Peyer's patch (tissue), 4 donors: ENCODE data around the gene C1orf116. TPM values are rescaled to one million over a fixed set of nuclear protein-coding genes. Genes with fewer than 3 reads are reported as not detected.

Experiments
- DNase-seq, 3 donors: peaks; one replicate each; pipeline ENCODE4 v3.0.0-alpha.2; 2017 to 2019
- H3K27ac ChIP-seq, 4 donors: fragments of 200-600 bp; sonication (generic); one replicate each; pipeline ENCODE4 v1.5.1; 2016 to 2019
- H3K27me3 ChIP-seq, 2 donors: fragments of 200-600 bp; sonication (generic); one replicate each; pipeline ENCODE4 v1.5.1; 2019
- H3K36me3 ChIP-seq, 3 donors: fragments of 200-600 bp; sonication (generic); one replicate each; pipeline ENCODE4 v1.5.1; 2016 to 2019
- H3K4me1 ChIP-seq, 4 donors: fragments of 200-600 bp; sonication (generic); one replicate each; pipeline ENCODE4 v1.5.1; 2016 to 2019
- H3K4me3 ChIP-seq, 4 donors: fragments of 200-600 bp; sonication (generic); 1 replicate in 3 of 4; 2 replicates in 1 of 4; pipeline ENCODE4 v1.5.1; 2016 to 2019; ENCODE audit warnings: mild to moderate bottlenecking in 1 of 4
- H3K9me3 ChIP-seq, 4 donors: fragments of 200-600 bp; sonication (generic); one replicate each; pipeline ENCODE4 v1.5.1; 2016 to 2019; ENCODE audit warnings: mild to moderate bottlenecking in 1 of 4
- CTCF ChIP-seq, 6 experiments: fragments of 450-650 bp in 4 of 6; fragments of 200-600 bp in 2 of 6; sonication (generic) in 1 of 6; IDR thresholded peaks; one replicate each; pipeline ENCODE4 v1.5.1; 2017 to 2019; ENCODE audit warnings: antibody characterized with exemption in 6 of 6, mild to moderate bottlenecking in 3 of 6, moderate library complexity in 1 of 6
- POLR2A ChIP-seq, 2 donors: fragments of 450-650 bp; IDR thresholded peaks; one replicate each; pipeline ENCODE4 v1.5.1; 2017; ENCODE audit warnings: antibody characterized with exemption in 2 of 2, mild to moderate bottlenecking in 2 of 2, moderate library complexity in 2 of 2
- total RNA-seq, 4 donors: library from RNA; depleted of rRNA; stranded (reverse); fragments of >200 nt; gene quantifications; one replicate each; pipeline ENCODE4 v1.1.0, GENCODE V29; 2016

The C1orf116 gene
- total RNA-seq, 4 donors from 2014 or later = 4.1 to 72.3 (median 56.7) TPM

- Histone ChIP-seq H3K9me3 (no peaks in the 10 kb centered on the region), H3K4me3 (no peak overlapping the region), H3K27me3 (no peaks in the 10 kb centered on the region), H3K36me3 (no peaks in the 10 kb centered on the region), H3K27ac (peak overlapping the region in 2 of 4 donors; percentile 58 to 90), H3K4me1 (peaks cover 0 to 25% (median 6%) of the 10 kb centered on the region in 4 donors)
- no peak for TF ChIP-seq CTCF (IDR thresholded peaks at IDR 0.05)
- no peak for TF ChIP-seq POLR2A (IDR thresholded peaks at IDR 0.05)
- no peak for DNase-seq
Measured at GRCh38 chr1:207006083-207006482, 26.5 kb downstream of the C1orf116 start.

GRCh38 chr1:207004931-207005830 is 27.4 kb downstream of the C1orf116 start:
- Histone ChIP-seq H3K27me3 (no peaks in the 10 kb centered on the region), H3K27ac (peak overlapping the region in 2 of 4 donors; percentile 58 to 90), H3K4me3 (no peak overlapping the region), H3K9me3 (no peaks in the 10 kb centered on the region), H3K4me1 (peaks cover 0 to 25% (median 6%) of the 10 kb centered on the region in 4 donors), H3K36me3 (no peaks in the 10 kb centered on the region)
- no peak for TF ChIP-seq POLR2A (IDR thresholded peaks at IDR 0.05)
- TF ChIP-seq CTCF (IDR thresholded peaks at IDR 0.05) = peak in 5 of 6 experiments; percentile 24 to 80 (median 67)
- peak; percentile 47 to 86 (median 59) for DNase-seq

- no peak for DNase-seq
- Histone ChIP-seq H3K27ac (no peak overlapping the region), H3K27me3 (no peaks in the 10 kb centered on the region), H3K9me3 (no peaks in the 10 kb centered on the region), H3K4me3 (no peak overlapping the region), H3K36me3 (no peaks in the 10 kb centered on the region), H3K4me1 (peaks cover 0 to 16% (median 2%) of the 10 kb centered on the region in 4 donors)
- no peak for TF ChIP-seq CTCF (IDR thresholded peaks at IDR 0.05)
- no peak for TF ChIP-seq POLR2A (IDR thresholded peaks at IDR 0.05)
Measured at GRCh38 chr1:207003210-207003609, 29.3 kb downstream of the C1orf116 start.

GRCh38 chr1:207002724-207003146 is 29.8 kb downstream of the C1orf116 start:
- H3K27ac ChIP-seq = no peak overlapping the region
- no peaks in the 10 kb centered on the region for H3K36me3 ChIP-seq
- H3K27me3 ChIP-seq = no peaks in the 10 kb centered on the region
- no peak for DNase-seq
- H3K9me3 ChIP-seq = no peaks in the 10 kb centered on the region
- no peak overlapping the region for H3K4me3 ChIP-seq
- H3K4me1 ChIP-seq = peaks cover 0 to 16% (median 2%) of the 10 kb centered on the region in 4 donors
- TF ChIP-seq POLR2A (IDR thresholded peaks at IDR 0.05) = no peak
- no peak for TF ChIP-seq CTCF (IDR thresholded peaks at IDR 0.05)

GRCh38 chr1:207001492-207002245 is 30.9 kb downstream of the C1orf116 start:
- DNase-seq = no peak
- Histone ChIP-seq H3K27me3 (no peaks in the 10 kb centered on the region), H3K4me1 (peaks cover 0 to 16% (median 0%) of the 10 kb centered on the region in 4 donors), H3K36me3 (no peaks in the 10 kb centered on the region), H3K27ac (peak overlapping the region in 1 of 4 donors; percentile 2), H3K9me3 (no peaks in the 10 kb centered on the region), H3K4me3 (no peak overlapping the region)
- TF ChIP-seq CTCF (IDR thresholded peaks at IDR 0.05) = no peak
- no peak for TF ChIP-seq POLR2A (IDR thresholded peaks at IDR 0.05)
